ENCODE measurements around the gene MID1. TPM values are rescaled to one million over a fixed set of nuclear protein-coding genes. Genes with fewer than 3 reads are reported as not detected.

Gene MID1
- total RNA-seq, 8 experiments from 2014 or later: 8.8 to 36.4 (median 19.3) TPM

DNA sequence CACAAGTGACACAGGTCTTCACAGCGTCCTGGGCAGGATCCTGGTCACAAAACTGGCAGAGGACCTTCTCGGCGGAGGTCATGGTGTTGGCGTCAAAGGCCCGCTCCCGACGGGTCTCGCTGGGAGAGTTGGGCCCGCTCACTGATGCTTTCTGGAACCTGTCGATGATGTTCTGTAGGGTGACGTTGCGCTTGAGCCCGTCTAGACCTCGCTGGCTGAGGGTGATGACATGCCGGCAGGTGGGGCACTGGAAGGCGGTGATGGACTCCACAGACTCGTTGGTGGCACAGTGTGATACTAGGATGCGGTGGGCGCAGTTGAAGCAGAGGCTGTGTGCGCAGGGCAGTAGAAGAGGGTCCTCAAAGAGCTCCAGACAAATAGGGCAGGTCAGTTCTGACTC lies 53.2 kb downstream of the MID1 start:
- no peak overlapping the region for H3K4me3 ChIP-seq
- WGBS, 10 experiments: 85 to 100% methylated on average over 3 to 8 of the region's 20 CpGs; no CpG with 5 or more reads in 8 of the 10 experiments
- ATAC-seq (replicated peaks in 6 of 8): no peak
- peaks cover 0 to 16% of the 10 kb centered on the region in 2 donors for H3K4me1 ChIP-seq (replicated peaks in 1 of 2)
- in situ Hi-C loops (cut with MboI; ENCODE audit: low pct_unique_long_range_greater_than_20kb in 2 of 9, low sequenced_read_pairs in 9 of 9, unreplicated experiment in 9 of 9): no loop called here
- H3K27ac ChIP-seq: no peak overlapping the region

DNA sequence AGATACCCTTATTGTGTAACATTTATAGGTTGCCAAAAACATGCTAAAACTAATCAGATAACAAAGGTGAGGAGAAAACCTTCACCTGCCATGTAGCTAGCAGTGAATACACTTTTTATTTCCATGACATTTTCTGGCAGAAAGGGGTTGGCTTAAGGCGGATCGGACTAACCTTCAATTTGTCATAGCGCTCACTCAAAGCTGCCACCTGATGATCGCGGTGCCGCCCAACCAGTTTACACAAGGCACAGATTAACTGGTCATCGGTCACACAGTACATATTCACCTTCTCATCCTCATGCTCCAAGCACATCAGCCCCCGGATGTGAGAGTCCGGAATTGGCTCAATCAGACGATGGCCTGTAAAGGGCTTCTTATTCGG lies 53.7 kb downstream of the MID1 start:
- ATAC-seq (replicated peaks in 6 of 8): no peak
- Histone ChIP-seq H3K4me1 (replicated peaks in 1 of 2) (peaks cover 0 to 16% of the 10 kb centered on the region in 2 donors), H3K4me3 (no peak overlapping the region), H3K27ac (no peak overlapping the region)
- in situ Hi-C loops (cut with MboI; ENCODE audit: low pct_unique_long_range_greater_than_20kb in 2 of 9, low sequenced_read_pairs in 9 of 9, unreplicated experiment in 9 of 9): no loop called here
- WGBS, 10 experiments: 70 to 76% methylated on average over 8 to 10 of the region's 11 CpGs; no CpG with 5 or more reads in 8 of the 10 experiments

- Histone ChIP-seq H3K27ac (no peak overlapping the region), H3K4me1 (replicated peaks in 1 of 2) (peaks cover 0 to 9% of the 10 kb centered on the region in 2 donors), H3K4me3 (no peak overlapping the region)
- WGBS, 10 experiments: 39 to 100% (median 53%) methylated on average over 1 to 3 of the region's 3 CpGs; no CpG with 5 or more reads in 2 of the 10 experiments
- in situ Hi-C loops (cut with MboI; ENCODE audit: low pct_unique_long_range_greater_than_20kb in 2 of 9, low sequenced_read_pairs in 9 of 9, unreplicated experiment in 9 of 9): no loop called here
- no peak for ATAC-seq (replicated peaks in 6 of 8)
Measured at GRCh38 chrX:10564484-10564883, 55.9 kb downstream of the MID1 start.

- H3K27ac ChIP-seq: no peak overlapping the region
- no peak for ATAC-seq (replicated peaks in 6 of 8)
- H3K4me3 ChIP-seq: no peak overlapping the region
- no peaks in the 10 kb centered on the region for H3K4me1 ChIP-seq (replicated peaks in 1 of 2)
- in situ Hi-C loops (cut with MboI; ENCODE audit: low pct_unique_long_range_greater_than_20kb in 2 of 9, low sequenced_read_pairs in 9 of 9, unreplicated experiment in 9 of 9): no loop called here
- 46 to 100% (median 90%) methylated on average over 1 to 4 of the region's 4 CpGs; no CpG with 5 or more reads in 6 of the 10 experiments for WGBS, 10 experiments
Measured at GRCh38 chrX:10557166-10557565, 63.2 kb downstream of the MID1 start.

- no peak overlapping the region for H3K4me3 ChIP-seq
- WGBS, 10 experiments: 35 to 100% (median 95%) methylated on average over 1 to 5 of the region's 5 CpGs; no CpG with 5 or more reads in 5 of the 10 experiments
- H3K27ac ChIP-seq: no peak overlapping the region
- no peaks in the 10 kb centered on the region for H3K4me1 ChIP-seq (replicated peaks in 1 of 2)
- in situ Hi-C loops (cut with MboI; ENCODE audit: low pct_unique_long_range_greater_than_20kb in 2 of 9, low sequenced_read_pairs in 9 of 9, unreplicated experiment in 9 of 9): no loop called here
- ATAC-seq (replicated peaks in 6 of 8): no peak
Measured at GRCh38 chrX:10556405-10556804, 64.0 kb downstream of the MID1 start.

- in situ Hi-C loops (cut with MboI; ENCODE audit: low pct_unique_long_range_greater_than_20kb in 2 of 9, low sequenced_read_pairs in 9 of 9, unreplicated experiment in 9 of 9): no loop called here
- no peak overlapping the region for H3K4me3 ChIP-seq
- H3K4me1 ChIP-seq (replicated peaks in 1 of 2): no peaks in the 10 kb centered on the region
- H3K27ac ChIP-seq: no peak overlapping the region
- 80% methylated on average over 2 of the region's 4 CpGs; no CpG with 5 or more reads in 9 of the 10 experiments for WGBS, 10 experiments
- ATAC-seq (replicated peaks in 6 of 8): peak in 3 of 8 experiments; percentile 13 to 41 (median 14)
Measured at GRCh38 chrX:10555846-10556245, 64.5 kb downstream of the MID1 start.

DNA sequence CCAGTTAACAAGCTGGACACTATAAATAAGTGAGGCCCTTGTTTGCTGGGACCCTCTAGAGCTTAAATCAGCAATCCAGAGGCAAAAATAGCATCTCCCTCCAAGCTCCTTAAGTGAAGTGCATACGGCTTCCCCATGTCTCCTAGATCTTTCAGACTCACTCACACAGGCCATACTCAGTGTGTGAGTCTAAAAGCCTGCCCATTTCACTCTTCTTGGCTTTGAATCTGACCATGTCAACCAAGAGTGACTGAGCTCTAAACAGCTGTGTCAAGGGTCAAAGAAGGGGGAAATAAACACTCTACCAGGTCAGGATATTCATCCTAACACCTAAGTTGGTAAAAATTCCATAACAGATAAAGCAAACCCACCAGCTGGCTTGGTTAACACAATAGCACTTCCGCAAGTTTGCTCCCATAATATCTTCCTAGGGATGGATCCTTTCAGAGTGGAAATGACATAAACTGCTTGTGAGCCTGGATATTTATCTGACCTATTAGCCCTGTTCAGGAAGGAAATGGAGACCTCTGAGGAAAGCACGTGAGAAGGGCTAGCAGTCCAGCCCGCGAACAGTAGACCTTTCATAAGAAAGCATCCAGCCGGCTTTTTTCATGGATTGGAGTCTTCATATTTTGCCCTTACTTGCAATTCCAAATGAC lies 65.6 kb downstream of the MID1 start:
- WGBS, 10 experiments: 54 to 100% (median 67%) methylated on average over 1 to 6 of the region's 6 CpGs; no CpG with 5 or more reads in 5 of the 10 experiments
- no peak for ATAC-seq (replicated peaks in 6 of 8)

DNA sequence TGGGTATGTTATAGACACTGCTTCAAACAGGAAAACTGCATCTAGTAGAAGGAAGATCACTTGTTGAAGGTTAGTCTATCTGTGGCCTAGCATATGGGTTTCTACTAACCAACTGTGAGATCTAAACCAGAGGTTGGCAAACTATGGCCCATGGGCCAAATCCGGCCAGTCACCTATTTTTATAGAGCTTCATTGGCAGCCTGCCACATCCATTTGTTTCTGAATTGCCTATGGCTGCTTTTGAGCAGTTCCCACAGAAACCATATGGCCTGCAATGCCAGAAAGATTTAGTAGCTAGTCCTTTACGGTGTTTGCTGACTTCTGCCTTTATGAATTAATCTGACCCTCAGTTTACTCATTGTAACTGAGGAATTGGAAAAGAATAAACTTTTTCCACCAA lies 71.1 kb downstream of the MID1 start:
- peak in 2 of 8 experiments; percentile 18 to 66 for ATAC-seq (replicated peaks in 6 of 8)
- Histone ChIP-seq H3K4me3 (no peak overlapping the region), H3K4me1 (replicated peaks in 1 of 2) (no peaks in the 10 kb centered on the region), H3K27ac (no peak overlapping the region)
- in situ Hi-C loops (cut with MboI; ENCODE audit: low pct_unique_long_range_greater_than_20kb in 2 of 9, low sequenced_read_pairs in 9 of 9, unreplicated experiment in 9 of 9): no loop called here
- 0 to 38% (median 20%) methylated on average over 1 to 2 of the region's 2 CpGs; no CpG with 5 or more reads in 7 of the 10 experiments for WGBS, 10 experiments

More for the DNA sequence above, 65.6 kb downstream of the MID1 start:
- H3K4me1 ChIP-seq (replicated peaks in 1 of 2): no peaks in the 10 kb centered on the region
- in situ Hi-C loops (cut with MboI; ENCODE audit: low pct_unique_long_range_greater_than_20kb in 2 of 9, low sequenced_read_pairs in 9 of 9, unreplicated experiment in 9 of 9): no loop called here
- no peak overlapping the region for H3K4me3 ChIP-seq
- H3K27ac ChIP-seq: no peak overlapping the region

DNA sequence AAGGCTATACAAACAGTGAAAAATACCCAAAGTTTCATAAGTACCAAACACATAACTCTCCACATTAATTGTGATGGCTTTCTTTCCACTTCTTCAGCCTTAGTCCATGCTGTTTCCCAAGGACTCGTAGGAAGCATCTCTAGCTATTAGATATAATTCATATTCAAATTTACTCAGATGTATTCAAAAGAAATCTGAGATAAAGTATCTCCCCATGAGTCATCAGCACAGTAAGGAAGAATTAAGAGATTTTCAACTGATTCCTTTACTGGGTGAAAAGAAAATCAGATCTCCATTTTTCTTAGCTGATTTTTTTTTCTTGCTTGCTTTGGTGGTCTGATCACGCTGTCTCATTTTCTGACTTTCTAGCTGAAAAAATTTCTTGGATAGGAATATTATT lies 71.7 kb downstream of the MID1 start:
- Histone ChIP-seq H3K4me3 (no peak overlapping the region), H3K4me1 (replicated peaks in 1 of 2) (no peaks in the 10 kb centered on the region), H3K27ac (no peak overlapping the region)
- peak in 2 of 8 experiments; percentile 45 to 48 for ATAC-seq (replicated peaks in 6 of 8)
- in situ Hi-C loops (cut with MboI; ENCODE audit: low pct_unique_long_range_greater_than_20kb in 2 of 9, low sequenced_read_pairs in 9 of 9, unreplicated experiment in 9 of 9): no loop called here
- 17 to 100% (median 60%) methylated on average over 1 to 2 of the region's 2 CpGs; no CpG with 5 or more reads in 3 of the 10 experiments for WGBS, 10 experiments

- WGBS, 10 experiments: 0 to 86% (median 17%) methylated on average over 1 of the region's 1 CpG; no CpG with 5 or more reads in 5 of the 10 experiments
- Histone ChIP-seq H3K4me3 (no peak overlapping the region), H3K27ac (no peak overlapping the region), H3K4me1 (replicated peaks in 1 of 2) (no peaks in the 10 kb centered on the region)
- no peak for ATAC-seq (replicated peaks in 6 of 8)
- in situ Hi-C loops (cut with MboI; ENCODE audit: low pct_unique_long_range_greater_than_20kb in 2 of 9, low sequenced_read_pairs in 9 of 9, unreplicated experiment in 9 of 9): no loop called here
Measured at GRCh38 chrX:10545882-10546281, 74.5 kb downstream of the MID1 start.

DNA sequence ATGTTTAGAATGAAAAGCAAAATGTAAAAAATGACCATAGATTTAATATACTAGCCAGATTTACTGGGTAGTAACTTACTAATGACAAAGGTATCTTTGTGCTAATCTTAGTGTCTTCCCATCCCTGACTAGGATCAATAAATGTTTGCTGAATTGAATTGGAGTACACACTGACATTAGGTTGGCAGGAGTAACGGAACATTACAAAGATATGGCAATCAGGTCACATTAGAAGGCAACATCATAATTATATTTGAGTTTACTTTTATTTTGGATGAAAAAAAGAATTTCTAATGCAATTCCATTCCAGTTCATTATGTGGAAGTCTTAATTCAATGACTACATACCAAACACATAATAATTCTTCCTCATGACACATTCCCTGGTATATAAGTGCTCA lies 77.8 kb downstream of the MID1 start:
- 50 to 100% (median 90%) methylated on average over 1 of the region's 1 CpG; no CpG with 5 or more reads in 6 of the 10 experiments for WGBS, 10 experiments
- H3K27ac ChIP-seq: no peak overlapping the region
- peaks cover 0 to 4% of the 10 kb centered on the region in 2 donors for H3K4me1 ChIP-seq (replicated peaks in 1 of 2)
- H3K4me3 ChIP-seq: no peak overlapping the region
- no peak for ATAC-seq (replicated peaks in 6 of 8)
- in situ Hi-C loops (cut with MboI; ENCODE audit: low pct_unique_long_range_greater_than_20kb in 2 of 9, low sequenced_read_pairs in 9 of 9, unreplicated experiment in 9 of 9): no loop called here

- no peak overlapping the region for H3K27ac ChIP-seq
- in situ Hi-C loops (cut with MboI; ENCODE audit: low pct_unique_long_range_greater_than_20kb in 2 of 9, low sequenced_read_pairs in 9 of 9, unreplicated experiment in 9 of 9): no loop called here
- peaks cover 0 to 4% of the 10 kb centered on the region in 2 donors for H3K4me1 ChIP-seq (replicated peaks in 1 of 2)
- peak in 5 of 8 experiments; percentile 15 to 51 (median 35) for ATAC-seq (replicated peaks in 6 of 8)
- H3K4me3 ChIP-seq: no peak overlapping the region
Measured at GRCh38 chrX:10538831-10539230, 81.6 kb downstream of the MID1 start.

DNA sequence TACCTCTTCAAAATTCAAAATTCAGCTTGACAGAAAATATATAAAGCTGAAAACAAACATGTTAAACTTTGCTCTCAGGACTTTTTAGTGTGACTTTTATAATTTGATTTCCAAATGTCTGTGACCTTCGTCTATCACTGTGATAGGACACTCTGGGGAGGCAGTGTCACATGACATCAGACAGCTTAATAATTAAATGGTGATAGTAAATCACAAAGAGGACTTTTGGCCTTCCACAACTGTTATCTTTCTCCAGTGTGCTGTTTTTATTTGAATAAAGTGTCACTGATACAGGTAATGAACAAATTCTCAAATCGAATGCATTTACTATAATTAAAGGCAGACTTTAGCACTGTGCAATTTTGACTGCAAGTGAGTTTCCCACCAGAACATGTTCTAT lies 83.1 kb downstream of the MID1 start:
- 8 to 100% (median 61%) methylated on average over 1 to 2 of the region's 2 CpGs; no CpG with 5 or more reads in 3 of the 10 experiments for WGBS, 10 experiments
- ATAC-seq (replicated peaks in 6 of 8): no peak
- in situ Hi-C loops (cut with MboI; ENCODE audit: low pct_unique_long_range_greater_than_20kb in 2 of 9, low sequenced_read_pairs in 9 of 9, unreplicated experiment in 9 of 9): no loop called here
- Histone ChIP-seq H3K4me1 (replicated peaks in 1 of 2) (peaks cover 0 to 4% of the 10 kb centered on the region in 2 donors), H3K4me3 (no peak overlapping the region), H3K27ac (no peak overlapping the region)

DNA sequence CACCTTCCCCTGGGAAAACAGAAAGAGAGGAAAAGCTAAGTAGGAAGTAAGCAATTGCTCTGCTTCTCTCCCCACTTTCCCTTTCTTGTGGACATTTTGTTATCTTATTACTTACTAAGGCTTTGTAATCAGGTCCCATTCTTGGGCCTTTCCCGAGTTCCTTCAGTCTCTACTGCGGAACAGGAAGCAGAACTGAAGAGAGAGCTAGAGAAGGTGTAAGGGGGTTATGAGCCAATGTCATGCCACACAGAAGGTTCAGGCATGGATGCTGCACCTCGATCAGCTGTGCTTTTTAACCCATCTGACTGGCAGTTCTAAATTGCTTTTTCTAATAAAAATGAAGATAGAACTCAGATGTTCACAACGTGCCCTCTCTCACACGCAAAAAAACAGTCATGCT lies 83.6 kb downstream of the MID1 start:
- H3K4me1 ChIP-seq (replicated peaks in 1 of 2): peaks cover 0 to 4% of the 10 kb centered on the region in 2 donors
- no peak overlapping the region for H3K27ac ChIP-seq
- WGBS, 10 experiments: 19 to 57% (median 29%) methylated on average over 1 to 5 of the region's 5 CpGs; no CpG with 5 or more reads in 5 of the 10 experiments
- H3K4me3 ChIP-seq: no peak overlapping the region
- no peak for ATAC-seq (replicated peaks in 6 of 8)
- in situ Hi-C loops (cut with MboI; ENCODE audit: low pct_unique_long_range_greater_than_20kb in 2 of 9, low sequenced_read_pairs in 9 of 9, unreplicated experiment in 9 of 9): no loop called here
